Neural progenitor cell (in vitro differentiated cells): Measurements from ENCODE around the gene PAQR7. TPM values are rescaled to one million over a fixed set of nuclear protein-coding genes. Genes with fewer than 3 reads are reported as not detected.

Experiments used
- DNase-seq: peaks from one replicate; pipeline ENCODE4 v3.0.0-alpha.2; 2016; ENCODE audit warnings: low spot score
- H2AFZ ChIP-seq: fragments of 200-600 bp; sonication (generic); replicated peaks from 2 replicates; pipeline ENCODE4 v1.6.1; 2016; ENCODE audit warnings: antibody characterized with exemption
- H3F3A ChIP-seq: fragments of 200-600 bp; sonication (generic); 2 replicates; pipeline ENCODE4 v1.6.1; 2016; ENCODE audit warnings: antibody characterized with exemption, low read depth
- H3K27ac ChIP-seq: fragments of 200-600 bp; sonication (generic); 2 replicates; pipeline ENCODE4 v1.5.1; 2016; ENCODE audit warnings: mild to moderate bottlenecking
- H3K27me3 ChIP-seq: fragments of 200-600 bp; sonication (generic); 2 replicates; pipeline ENCODE4 v1.6.1; 2016; ENCODE audit warnings: mild to moderate bottlenecking, moderate library complexity
- H3K36me3 ChIP-seq: fragments of 200-600 bp; sonication (generic); 2 replicates; pipeline ENCODE4 v1.5.1; 2016
- H3K4me1 ChIP-seq: fragments of 200-600 bp; sonication (generic); 2 replicates; pipeline ENCODE4 v1.6.1; 2016; ENCODE audit warnings: mixed run types
- H3K4me2 ChIP-seq: fragments of 200-600 bp; sonication (generic); 2 replicates; pipeline ENCODE4 v1.6.1; 2016
- H3K4me3 ChIP-seq: fragments of 200-600 bp; sonication (generic); 2 replicates; pipeline ENCODE4 v1.5.1; 2016
- H3K79me2 ChIP-seq: fragments of 200-600 bp; sonication (generic); 2 replicates; pipeline ENCODE4 v1.6.1; 2016; ENCODE audit warnings: low read depth
- H3K9ac ChIP-seq: fragments of 200-600 bp; sonication (generic); 2 replicates; pipeline ENCODE4 v1.6.1; 2016
- H3K9me3 ChIP-seq: fragments of 200-600 bp; sonication (generic); 2 replicates; pipeline ENCODE4 v1.5.1; 2016; ENCODE audit warnings: low read depth
- H4K20me1 ChIP-seq: fragments of 200-600 bp; sonication (generic); 2 replicates; pipeline ENCODE4 v1.6.1; 2016; ENCODE audit warnings: low read depth
- H3K27ac Mint-ChIP-seq: 3 replicates; pipeline ENCODE4 v1.8.0; 2021; ENCODE audit warnings: mixed read lengths
- H3K27me3 Mint-ChIP-seq: 2 replicates; pipeline ENCODE4 v1.8.0; 2022; ENCODE audit warnings: low read depth, mild to moderate bottlenecking, inconsistent platforms, moderate library complexity, mixed read lengths; ENCODE audit not compliant: insufficient read depth
- H3K36me3 Mint-ChIP-seq: 3 replicates; pipeline ENCODE4 v1.8.0; 2021; ENCODE audit warnings: mixed read lengths
- H3K4me1 Mint-ChIP-seq: 3 replicates; pipeline ENCODE4 v1.8.0; 2021; ENCODE audit warnings: mixed read lengths
- H3K4me3 Mint-ChIP-seq: 3 replicates; pipeline ENCODE4 v1.8.0; 2021; ENCODE audit warnings: mild to moderate bottlenecking, moderate library complexity, mixed read lengths
- H3K9me3 Mint-ChIP-seq: 3 replicates; pipeline ENCODE4 v1.8.0; 2020; ENCODE audit warnings: mixed read lengths
- CTCF ChIP-seq: fragments of 200-600 bp; sonication (generic); IDR thresholded peaks from 2 replicates; pipeline ENCODE4 v1.5.1; 2017; ENCODE audit warnings: antibody characterized with exemption, mild to moderate bottlenecking
- EZH2 ChIP-seq: fragments of 200-600 bp; sonication (generic); IDR thresholded peaks from 2 replicates; pipeline ENCODE4 v1.6.1; 2017; ENCODE audit warnings: antibody characterized with exemption, mild to moderate bottlenecking, moderate library complexity
- EZH2phosphoT487 ChIP-seq: fragments of 200-600 bp; sonication (generic); IDR thresholded peaks from 2 replicates; pipeline ENCODE4 v1.6.1; 2017; ENCODE audit warnings: antibody characterized with exemption
- total RNA-seq: library from RNA; depleted of rRNA; stranded (reverse); fragments of >200 nt; gene quantifications from 2 replicates; pipeline ENCODE4 v1.2.3, GENCODE V29; 2015; ENCODE audit warnings: low replicate concordance

The PAQR7 gene
- total RNA-seq, 1 donor from 2014 or later, result 1.1 TPM

GRCh38 chr1:25908161-25908560 is 32.7 kb upstream of the PAQR7 start:
- no peak overlapping the region for H3K4me2 ChIP-seq
- no peak overlapping the region for H3K4me3 Mint-ChIP-seq
- peaks cover 21% of the 10 kb centered on the region for H4K20me1 ChIP-seq
- H3K27ac ChIP-seq, result no peak overlapping the region
- peaks cover 25% of the 10 kb centered on the region for H3K4me1 ChIP-seq
- DNase-seq, result no peak
- peaks cover 6% of the 10 kb centered on the region for H3K36me3 ChIP-seq
- no peaks in the 10 kb centered on the region for H3K27me3 ChIP-seq
- H3F3A ChIP-seq, result peaks cover 33% of the 10 kb centered on the region
- H3K9me3 Mint-ChIP-seq, result peaks cover 5% of the 10 kb centered on the region
- H3K27ac Mint-ChIP-seq, result no peak overlapping the region
- peaks cover 14% of the 10 kb centered on the region for H3K36me3 Mint-ChIP-seq
- H3K9ac ChIP-seq, result no peak overlapping the region
- peaks cover 5% of the 10 kb centered on the region for H3K27me3 Mint-ChIP-seq
- H3K9me3 ChIP-seq, result no peaks in the 10 kb centered on the region
- H3K4me1 Mint-ChIP-seq, result peaks cover 35% of the 10 kb centered on the region
- peaks cover 22% of the 10 kb centered on the region for H3K79me2 ChIP-seq
- no peak overlapping the region for H3K4me3 ChIP-seq
- H2AFZ ChIP-seq, result no peak overlapping the region
- TF ChIP-seq CTCF, result no peak
- no peak for TF ChIP-seq EZH2
- TF ChIP-seq EZH2phosphoT487, result no peak

- Histone ChIP-seq H3K9me3 (no peaks in the 10 kb centered on the region), H3K4me1 (peaks cover 28% of the 10 kb centered on the region), H3K9ac (no peak overlapping the region), H3K36me3 (peaks cover 11% of the 10 kb centered on the region), H3K27ac (no peak overlapping the region), H3K27me3 (no peaks in the 10 kb centered on the region), H3K4me3 (no peak overlapping the region), H3K4me2 (no peak overlapping the region), H3K79me2 (peaks cover 28% of the 10 kb centered on the region), H4K20me1 (peaks cover 26% of the 10 kb centered on the region), H2AFZ (no peak overlapping the region), H3F3A (peaks cover 39% of the 10 kb centered on the region)
- peaks cover 5% of the 10 kb centered on the region for H3K9me3 Mint-ChIP-seq
- TF ChIP-seq EZH2phosphoT487 (no peak), CTCF (no peak), EZH2 (no peak)
- H3K27me3 Mint-ChIP-seq, result peaks cover 5% of the 10 kb centered on the region
- peaks cover 40% of the 10 kb centered on the region for H3K4me1 Mint-ChIP-seq
- DNase-seq, result no peak
- peak overlapping the region; percentile 90 for H3K4me3 Mint-ChIP-seq
- peaks cover 18% of the 10 kb centered on the region for H3K36me3 Mint-ChIP-seq
- no peak overlapping the region for H3K27ac Mint-ChIP-seq
Measured at GRCh38 chr1:25907601-25908000, 32.1 kb upstream of the PAQR7 start.

- peak; percentile 74 for DNase-seq
- Histone ChIP-seq H3K27ac (no peak overlapping the region), H3K4me3 (peak overlapping the region; percentile 90), H3K4me1 (peaks cover 31% of the 10 kb centered on the region), H3K27me3 (no peaks in the 10 kb centered on the region), H2AFZ (peak overlapping the region; percentile 65), H3K9ac (no peak overlapping the region), H4K20me1 (peaks cover 35% of the 10 kb centered on the region), H3K9me3 (no peaks in the 10 kb centered on the region), H3F3A (peaks cover 46% of the 10 kb centered on the region), H3K4me2 (peak overlapping the region; percentile 88), H3K36me3 (peaks cover 18% of the 10 kb centered on the region), H3K79me2 (peaks cover 36% of the 10 kb centered on the region)
- Mint-ChIP-seq H3K27ac (peak overlapping the region; percentile 95), H3K27me3 (peaks cover 5% of the 10 kb centered on the region), H3K9me3 (peaks cover 5% of the 10 kb centered on the region), H3K4me1 (peaks cover 42% of the 10 kb centered on the region), H3K4me3 (peak overlapping the region; percentile 90), H3K36me3 (peaks cover 20% of the 10 kb centered on the region)
- TF ChIP-seq CTCF, result no peak
- TF ChIP-seq EZH2, result no peak
- no peak for TF ChIP-seq EZH2phosphoT487
Measured at GRCh38 chr1:25906644-25907300, 31.3 kb upstream of the PAQR7 start.
